NOMO-1 treated with DMSO at 0.1 percent for 48 hours (cell line): ENCODE results near the gene TRUB1.
A peak's percentile ranks its signal among the peaks of the same experiment; 100 is the strongest.
"Not testable (repeated sequence)": the region's sequence is repeated elsewhere in the genome, so short reads cannot be mapped to it uniquely, and the experiment has no call there.

Experiments
- DNase-seq: peaks from one replicate; lab custom pipeline; 2025; ENCODE audit not compliant: unreplicated experiment; lab: John Stamatoyannopoulos, UW

TRUB1 gene

GRCh38 chr10:114923551-114923950 lies 14.4 kb upstream of the TRUB1 start:
- no peak for DNase-seq

GRCh38 chr10:114925587-114926586 lies 12.1 kb upstream of the TRUB1 start:
- DNase-seq = no peak

- no peak for DNase-seq
Measured at GRCh38 chr10:114928818-114929217, 9.2 kb upstream of the TRUB1 start.

- DNase-seq = no peak
Measured at GRCh38 chr10:114930320-114930719, 7.7 kb upstream of the TRUB1 start.

GRCh38 chr10:114931072-114931679 lies 6.8 kb upstream of the TRUB1 start:
- no peak for DNase-seq

- DNase-seq = no peak
Measured at GRCh38 chr10:114932225-114932624, 5.8 kb upstream of the TRUB1 start.

GRCh38 chr10:114932945-114933344 lies 5.0 kb upstream of the TRUB1 start:
- peak; percentile 25 for DNase-seq

- no peak for DNase-seq
Measured at GRCh38 chr10:114933588-114933987, 4.4 kb upstream of the TRUB1 start.

- DNase-seq = not testable (repeated sequence)
Measured at GRCh38 chr10:114933995-114934394, 4.0 kb upstream of the TRUB1 start.

GRCh38 chr10:114938856-114939193 lies 830 bp downstream of the TRUB1 start:
- DNase-seq = no peak

- no peak for DNase-seq
Measured at GRCh38 chr10:114940735-114941134, 2.7 kb downstream of the TRUB1 start.

GRCh38 chr10:114943000-114943399 lies 5.0 kb downstream of the TRUB1 start:
- no peak for DNase-seq

GRCh38 chr10:114953047-114953446 lies 15.1 kb downstream of the TRUB1 start:
- no peak for DNase-seq

GRCh38 chr10:114955984-114956383 lies 18.0 kb downstream of the TRUB1 start:
- no peak for DNase-seq

GRCh38 chr10:114956466-114956865 lies 18.5 kb downstream of the TRUB1 start:
- no peak for DNase-seq

- no peak for DNase-seq
Measured at GRCh38 chr10:114957122-114957521, 19.1 kb downstream of the TRUB1 start.

- DNase-seq = no peak
Measured at GRCh38 chr10:114957673-114958072, 19.7 kb downstream of the TRUB1 start.

GRCh38 chr10:114962441-114962840 lies 24.4 kb downstream of the TRUB1 start:
- DNase-seq = no peak

GRCh38 chr10:114963908-114964307 lies 25.9 kb downstream of the TRUB1 start:
- no peak for DNase-seq

- no peak for DNase-seq
Measured at GRCh38 chr10:114967071-114967470, 29.1 kb downstream of the TRUB1 start.

GRCh38 chr10:114970515-114970914 lies 32.5 kb downstream of the TRUB1 start:
- DNase-seq = no peak

- no peak for DNase-seq
Measured at GRCh38 chr10:114973306-114973705, 35.3 kb downstream of the TRUB1 start.
